ENCODE data around the gene SORL1-AS1.
"Not testable (repeated sequence)": the region's sequence is repeated elsewhere in the genome, so short reads cannot be mapped to it uniquely, and the experiment has no call there.

SORL1-AS1 gene

GRCh38 chr11:121417055-121417551 is 35.7 kb downstream of the SORL1-AS1 start:
- Histone ChIP-seq H3K4me3 (ENCODE audit: low read length) (no peak overlapping the region), H3K9me3 (ENCODE audit: control insufficient read depth, low read length) (no peaks in the 10 kb centered on the region), H3K36me3 (ENCODE audit: control insufficient read depth, insufficient read depth, low read length) (no peaks in the 10 kb centered on the region), H3K9ac (ENCODE audit: low read length) (no peak overlapping the region), H3K27me3 (ENCODE audit: control insufficient read depth, insufficient read depth, low read length) (no peaks in the 10 kb centered on the region), H3K4me1 (ENCODE audit: control insufficient read depth, insufficient read depth, low read length) (peaks cover 21% of the 10 kb centered on the region)

DNA sequence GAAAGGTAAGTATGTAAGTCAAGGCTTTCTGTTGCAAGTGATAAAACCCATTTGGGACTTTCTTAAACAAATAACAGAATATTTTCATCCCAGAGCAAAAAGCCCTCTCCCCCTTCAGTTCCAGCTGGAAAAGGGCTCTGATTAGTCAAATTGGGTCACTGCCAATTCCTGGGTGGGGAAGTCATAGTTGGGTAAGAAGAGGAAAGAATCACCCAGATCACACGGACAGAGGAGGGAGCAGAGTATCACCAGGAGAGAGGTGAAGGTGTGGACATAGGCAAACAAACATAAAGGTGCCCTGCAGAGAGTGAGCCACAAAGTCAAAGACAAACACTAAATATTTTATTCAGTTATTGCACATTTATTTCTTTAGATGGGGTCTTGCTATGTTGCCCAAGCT is 36.9 kb downstream of the SORL1-AS1 start:
- Histone ChIP-seq H3K4me1 (ENCODE audit: control insufficient read depth, insufficient read depth, low read length) (peaks cover 21% of the 10 kb centered on the region), H3K36me3 (ENCODE audit: control insufficient read depth, insufficient read depth, low read length) (no peaks in the 10 kb centered on the region), H3K9me3 (ENCODE audit: control insufficient read depth, low read length) (no peaks in the 10 kb centered on the region), H3K4me3 (ENCODE audit: low read length) (no peak overlapping the region), H3K9ac (ENCODE audit: low read length) (no peak overlapping the region), H3K27me3 (ENCODE audit: control insufficient read depth, insufficient read depth, low read length) (no peaks in the 10 kb centered on the region)

DNA sequence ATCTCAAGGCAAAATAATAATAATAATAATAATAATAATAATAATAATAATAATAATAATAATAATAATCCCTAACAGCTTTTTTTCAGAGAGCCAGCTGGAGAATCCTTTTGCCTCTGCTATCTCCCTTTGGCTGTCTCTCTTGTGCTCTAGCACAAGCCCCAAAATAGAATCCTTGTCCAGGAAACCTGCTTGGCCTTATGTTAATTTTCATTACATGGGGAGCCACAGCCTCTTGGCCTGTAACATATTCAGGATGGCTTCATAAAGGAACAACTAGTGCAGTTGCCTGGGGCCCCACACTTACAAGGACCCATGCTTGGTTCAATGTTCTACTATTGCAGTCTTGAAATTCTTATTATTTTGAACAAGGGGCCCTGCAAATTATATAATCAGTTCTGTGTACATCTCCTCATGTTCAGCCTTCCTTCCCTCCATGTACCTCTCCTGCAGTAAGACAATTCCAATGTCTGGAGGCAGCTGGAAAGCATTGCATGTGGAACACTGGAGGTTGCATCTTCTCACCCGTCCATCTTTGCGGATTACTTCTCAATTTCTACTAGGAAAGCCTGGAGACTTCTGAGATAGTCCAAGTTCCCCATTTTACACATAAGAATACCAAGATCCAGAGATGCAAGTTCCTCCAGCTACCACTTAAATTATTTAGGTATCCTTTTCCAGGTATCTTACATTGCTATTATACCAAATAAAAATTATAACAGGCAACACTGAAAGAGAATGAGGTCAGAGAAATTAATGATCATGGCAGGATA is 38.4 kb downstream of the SORL1-AS1 start:
- no peaks in the 10 kb centered on the region for H3K27me3 ChIP-seq (ENCODE audit: control insufficient read depth, insufficient read depth, low read length)
- H3K9me3 ChIP-seq (ENCODE audit: control insufficient read depth, low read length): no peaks in the 10 kb centered on the region
- H3K9ac ChIP-seq (ENCODE audit: low read length): no peak overlapping the region
- H3K4me3 ChIP-seq (ENCODE audit: low read length): no peak overlapping the region
- no peaks in the 10 kb centered on the region for H3K36me3 ChIP-seq (ENCODE audit: control insufficient read depth, insufficient read depth, low read length)
- peaks cover 21% of the 10 kb centered on the region for H3K4me1 ChIP-seq (ENCODE audit: control insufficient read depth, insufficient read depth, low read length)

DNA sequence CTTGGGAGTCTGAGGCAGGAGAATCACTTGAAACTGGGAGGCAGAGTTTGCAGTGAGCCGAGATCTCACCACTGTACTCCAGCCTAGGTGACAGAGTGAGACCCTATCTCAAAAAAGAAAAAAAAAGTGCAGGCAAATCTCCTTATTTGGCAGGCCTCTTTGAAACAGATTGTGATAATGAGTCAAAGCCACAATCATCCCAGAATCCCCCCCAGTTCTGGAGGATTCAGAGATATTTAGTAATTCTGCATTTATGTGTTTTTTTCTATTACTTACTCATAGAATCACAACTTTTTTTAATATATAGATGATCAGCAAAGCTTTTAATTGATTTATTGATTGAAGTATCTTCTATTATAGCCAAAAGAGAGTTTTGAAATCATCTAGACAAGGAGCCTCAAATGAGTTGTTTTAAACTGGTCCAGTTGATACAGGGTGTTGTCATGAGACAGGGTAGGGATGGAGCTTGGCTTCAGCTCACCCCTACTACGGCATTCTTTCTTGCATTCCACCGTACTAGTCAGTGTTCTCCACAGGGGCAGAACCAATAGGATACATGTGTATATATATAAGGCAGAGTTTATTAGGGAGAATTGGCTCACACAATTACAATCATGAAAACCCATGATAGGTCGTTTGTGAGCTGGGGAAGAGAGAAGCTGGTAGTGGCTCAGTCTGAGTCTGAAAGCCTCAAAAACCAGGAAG is 39.9 kb downstream of the SORL1-AS1 start:
- Histone ChIP-seq H3K9me3 (ENCODE audit: control insufficient read depth, low read length) (no peaks in the 10 kb centered on the region), H3K4me3 (ENCODE audit: low read length) (no peak overlapping the region), H3K9ac (ENCODE audit: low read length) (no peak overlapping the region), H3K27me3 (ENCODE audit: control insufficient read depth, insufficient read depth, low read length) (no peaks in the 10 kb centered on the region), H3K36me3 (ENCODE audit: control insufficient read depth, insufficient read depth, low read length) (no peaks in the 10 kb centered on the region), H3K4me1 (ENCODE audit: control insufficient read depth, insufficient read depth, low read length) (peaks cover 21% of the 10 kb centered on the region)

DNA sequence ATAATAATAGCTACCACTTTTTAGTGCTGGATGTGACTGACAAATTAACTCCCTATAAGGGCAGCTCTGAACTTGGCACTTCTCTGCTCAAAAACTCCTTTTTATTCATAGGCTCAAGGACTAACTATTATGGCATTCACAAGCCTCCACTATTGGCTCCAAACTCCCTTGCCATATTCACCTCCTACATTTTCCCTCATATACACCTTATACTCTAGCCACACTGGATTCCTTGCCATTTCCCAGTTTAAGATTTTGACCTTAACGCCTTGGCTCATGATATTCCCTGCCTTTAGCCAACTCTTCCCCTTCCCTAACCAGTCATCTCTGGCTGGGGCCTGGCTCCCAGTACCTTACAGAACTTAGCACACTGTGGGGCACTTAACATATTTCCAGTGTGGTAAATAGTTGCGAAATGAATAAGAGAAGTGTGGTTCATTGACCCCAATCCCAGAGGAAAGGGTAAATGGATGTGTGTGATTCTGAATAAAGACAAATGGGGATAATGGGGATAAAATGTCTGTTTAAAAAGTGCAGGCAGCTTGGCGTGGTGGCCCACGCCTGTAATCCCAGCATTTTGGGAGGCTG is 40.7 kb downstream of the SORL1-AS1 start:
- H3K4me1 ChIP-seq (ENCODE audit: control insufficient read depth, insufficient read depth, low read length): peaks cover 15% of the 10 kb centered on the region
- H3K36me3 ChIP-seq (ENCODE audit: control insufficient read depth, insufficient read depth, low read length): no peaks in the 10 kb centered on the region
- no peaks in the 10 kb centered on the region for H3K27me3 ChIP-seq (ENCODE audit: control insufficient read depth, insufficient read depth, low read length)
- H3K9me3 ChIP-seq (ENCODE audit: control insufficient read depth, low read length): no peaks in the 10 kb centered on the region
- H3K9ac ChIP-seq (ENCODE audit: low read length): no peak overlapping the region
- no peak overlapping the region for H3K4me3 ChIP-seq (ENCODE audit: low read length)

DNA sequence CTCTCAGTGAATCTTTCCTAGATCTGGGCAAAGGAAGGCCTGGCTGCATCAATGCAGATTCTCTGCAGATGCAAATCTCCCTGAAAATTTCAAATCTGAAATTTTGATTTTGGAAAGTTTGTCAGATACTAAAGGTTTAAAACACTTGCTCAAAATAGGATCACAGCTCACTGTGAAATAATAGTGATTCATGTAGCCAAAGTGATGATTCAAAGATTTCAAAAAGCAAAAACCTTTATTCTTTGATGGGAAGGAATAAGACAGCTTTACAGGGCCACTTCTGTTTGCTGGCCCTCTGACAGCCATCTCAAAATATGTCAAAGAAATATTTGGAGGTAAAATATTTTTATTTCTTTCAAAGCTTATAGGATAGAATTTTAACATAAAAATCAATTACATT is 41.4 kb downstream of the SORL1-AS1 start:
- H3K9ac ChIP-seq (ENCODE audit: low read length); H3K4me3 ChIP-seq (ENCODE audit: low read length); H3K36me3 ChIP-seq (ENCODE audit: control insufficient read depth, insufficient read depth, low read length); H3K4me1 ChIP-seq (ENCODE audit: control insufficient read depth, insufficient read depth, low read length); H3K27me3 ChIP-seq (ENCODE audit: control insufficient read depth, insufficient read depth, low read length); H3K9me3 ChIP-seq (ENCODE audit: control insufficient read depth, low read length): not testable (repeated sequence)

- H3K36me3 ChIP-seq (ENCODE audit: control insufficient read depth, insufficient read depth, low read length); H3K4me1 ChIP-seq (ENCODE audit: control insufficient read depth, insufficient read depth, low read length); H3K9me3 ChIP-seq (ENCODE audit: control insufficient read depth, low read length); H3K27me3 ChIP-seq (ENCODE audit: control insufficient read depth, insufficient read depth, low read length); H3K4me3 ChIP-seq (ENCODE audit: low read length); H3K9ac ChIP-seq (ENCODE audit: low read length): not testable (repeated sequence)
These were observed 42.7 kb downstream of the SORL1-AS1 start for GRCh38 chr11:121410041-121410440.

GRCh38 chr11:121408830-121409229 is 43.9 kb downstream of the SORL1-AS1 start:
- Histone ChIP-seq H3K27me3 (ENCODE audit: control insufficient read depth, insufficient read depth, low read length) (no peaks in the 10 kb centered on the region), H3K9ac (ENCODE audit: low read length) (no peak overlapping the region), H3K4me1 (ENCODE audit: control insufficient read depth, insufficient read depth, low read length) (no peaks in the 10 kb centered on the region), H3K9me3 (ENCODE audit: control insufficient read depth, low read length) (no peaks in the 10 kb centered on the region), H3K36me3 (ENCODE audit: control insufficient read depth, insufficient read depth, low read length) (no peaks in the 10 kb centered on the region), H3K4me3 (ENCODE audit: low read length) (no peak overlapping the region)

GRCh38 chr11:121406291-121406690 is 46.5 kb downstream of the SORL1-AS1 start:
- no peaks in the 10 kb centered on the region for H3K9me3 ChIP-seq (ENCODE audit: control insufficient read depth, low read length)
- no peaks in the 10 kb centered on the region for H3K4me1 ChIP-seq (ENCODE audit: control insufficient read depth, insufficient read depth, low read length)
- no peak overlapping the region for H3K4me3 ChIP-seq (ENCODE audit: low read length)
- H3K9ac ChIP-seq (ENCODE audit: low read length): no peak overlapping the region
- H3K27me3 ChIP-seq (ENCODE audit: control insufficient read depth, insufficient read depth, low read length): no peaks in the 10 kb centered on the region
- no peaks in the 10 kb centered on the region for H3K36me3 ChIP-seq (ENCODE audit: control insufficient read depth, insufficient read depth, low read length)

DNA sequence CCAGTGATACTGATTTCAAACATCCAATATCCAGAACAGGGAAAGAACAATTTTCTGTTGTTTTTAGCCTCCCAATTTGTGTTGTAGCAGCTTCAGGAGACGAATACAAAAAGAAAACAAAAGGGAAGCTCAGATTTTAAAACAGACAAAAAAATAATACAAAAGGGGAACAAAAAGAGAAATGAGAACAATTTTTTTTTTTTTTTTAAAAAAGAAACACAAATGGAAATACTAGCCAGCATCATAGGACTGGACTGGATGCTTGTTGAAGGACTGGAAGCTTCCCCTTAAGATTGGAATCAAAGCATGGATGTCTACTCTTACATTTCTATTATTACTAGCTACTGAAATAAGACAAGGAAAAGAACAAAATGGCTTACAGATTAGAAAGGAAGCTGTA is 47.1 kb downstream of the SORL1-AS1 start:
- Histone ChIP-seq H3K4me1 (ENCODE audit: control insufficient read depth, insufficient read depth, low read length) (no peaks in the 10 kb centered on the region), H3K9me3 (ENCODE audit: control insufficient read depth, low read length) (no peaks in the 10 kb centered on the region), H3K4me3 (ENCODE audit: low read length) (no peak overlapping the region), H3K36me3 (ENCODE audit: control insufficient read depth, insufficient read depth, low read length) (no peaks in the 10 kb centered on the region), H3K9ac (ENCODE audit: low read length) (no peak overlapping the region), H3K27me3 (ENCODE audit: control insufficient read depth, insufficient read depth, low read length) (no peaks in the 10 kb centered on the region)

- H3K9ac ChIP-seq (ENCODE audit: low read length): no peak overlapping the region
- H3K36me3 ChIP-seq (ENCODE audit: control insufficient read depth, insufficient read depth, low read length): no peaks in the 10 kb centered on the region
- H3K9me3 ChIP-seq (ENCODE audit: control insufficient read depth, low read length): no peaks in the 10 kb centered on the region
- peaks cover 19% of the 10 kb centered on the region for H3K4me1 ChIP-seq (ENCODE audit: control insufficient read depth, insufficient read depth, low read length)
- no peaks in the 10 kb centered on the region for H3K27me3 ChIP-seq (ENCODE audit: control insufficient read depth, insufficient read depth, low read length)
- H3K4me3 ChIP-seq (ENCODE audit: low read length): no peak overlapping the region
These were observed 58.0 kb downstream of the SORL1-AS1 start for GRCh38 chr11:121394785-121395184.

- H3K9ac ChIP-seq (ENCODE audit: low read length): no peak overlapping the region
- H3K4me3 ChIP-seq (ENCODE audit: low read length): no peak overlapping the region
- H3K4me1 ChIP-seq (ENCODE audit: control insufficient read depth, insufficient read depth, low read length): peaks cover 19% of the 10 kb centered on the region
- no peaks in the 10 kb centered on the region for H3K9me3 ChIP-seq (ENCODE audit: control insufficient read depth, low read length)
- no peaks in the 10 kb centered on the region for H3K27me3 ChIP-seq (ENCODE audit: control insufficient read depth, insufficient read depth, low read length)
- no peaks in the 10 kb centered on the region for H3K36me3 ChIP-seq (ENCODE audit: control insufficient read depth, insufficient read depth, low read length)
These were observed 58.9 kb downstream of the SORL1-AS1 start for GRCh38 chr11:121393855-121394254.

All from mucosa of stomach (tissue), 1 donor.